Measurements from ENCODE around the gene PDXP. TPM values are rescaled to one million over a fixed set of nuclear protein-coding genes. Genes with fewer than 3 reads are reported as not detected.

The PDXP gene
- total and polyA plus RNA-seq, 2 of the 13 experiments (the other 11 are each of a cell fraction or from before 2014, with no cell fraction given) = 58.2 to 70.6 TPM

DNA sequence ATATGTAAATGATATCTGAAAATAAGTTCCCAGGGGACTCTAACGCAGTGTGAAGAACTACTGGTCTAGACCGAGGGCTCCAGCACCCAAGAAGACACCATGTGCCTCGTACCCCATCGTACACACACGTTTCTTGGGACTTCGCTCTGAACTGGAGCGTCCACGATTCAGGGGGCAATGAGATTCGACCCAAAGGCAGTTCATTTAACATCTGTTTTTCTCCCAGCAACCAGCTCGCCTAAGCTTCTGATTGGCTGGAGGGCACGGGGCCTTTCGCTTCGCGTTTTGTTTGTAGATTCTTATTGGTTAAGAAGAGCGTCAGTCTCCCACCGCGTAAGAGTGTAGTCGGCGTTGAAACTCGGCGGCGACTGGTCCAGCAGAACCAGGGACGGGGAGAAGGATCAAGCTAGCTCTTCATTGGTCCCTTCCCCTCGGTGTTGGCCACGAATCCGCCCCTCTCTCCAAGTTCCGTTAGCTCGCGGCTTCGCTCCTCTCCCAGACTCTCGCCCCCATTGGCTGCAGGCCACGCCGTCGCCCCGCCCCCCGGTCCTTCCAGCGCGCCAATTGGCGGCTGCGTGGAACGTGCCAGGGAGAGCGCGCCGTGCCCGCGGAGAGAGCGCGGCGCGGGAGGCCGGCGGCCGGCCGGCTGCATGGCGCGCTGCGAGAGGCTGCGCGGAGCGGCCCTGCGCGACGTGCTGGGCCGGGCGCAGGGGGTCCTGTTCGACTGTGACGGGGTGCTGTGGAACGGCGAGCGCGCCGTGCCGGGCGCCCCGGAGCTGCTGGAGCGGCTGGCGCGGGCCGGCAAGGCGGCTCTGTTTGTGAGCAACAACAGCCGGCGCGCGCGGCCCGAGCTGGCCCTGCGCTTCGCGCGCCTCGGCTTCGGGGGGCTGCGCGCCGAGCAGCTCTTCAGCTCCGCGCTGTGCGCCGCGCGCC is at the start of gene PDXP (continued):
- TF ChIP-seq, protein P1, sequence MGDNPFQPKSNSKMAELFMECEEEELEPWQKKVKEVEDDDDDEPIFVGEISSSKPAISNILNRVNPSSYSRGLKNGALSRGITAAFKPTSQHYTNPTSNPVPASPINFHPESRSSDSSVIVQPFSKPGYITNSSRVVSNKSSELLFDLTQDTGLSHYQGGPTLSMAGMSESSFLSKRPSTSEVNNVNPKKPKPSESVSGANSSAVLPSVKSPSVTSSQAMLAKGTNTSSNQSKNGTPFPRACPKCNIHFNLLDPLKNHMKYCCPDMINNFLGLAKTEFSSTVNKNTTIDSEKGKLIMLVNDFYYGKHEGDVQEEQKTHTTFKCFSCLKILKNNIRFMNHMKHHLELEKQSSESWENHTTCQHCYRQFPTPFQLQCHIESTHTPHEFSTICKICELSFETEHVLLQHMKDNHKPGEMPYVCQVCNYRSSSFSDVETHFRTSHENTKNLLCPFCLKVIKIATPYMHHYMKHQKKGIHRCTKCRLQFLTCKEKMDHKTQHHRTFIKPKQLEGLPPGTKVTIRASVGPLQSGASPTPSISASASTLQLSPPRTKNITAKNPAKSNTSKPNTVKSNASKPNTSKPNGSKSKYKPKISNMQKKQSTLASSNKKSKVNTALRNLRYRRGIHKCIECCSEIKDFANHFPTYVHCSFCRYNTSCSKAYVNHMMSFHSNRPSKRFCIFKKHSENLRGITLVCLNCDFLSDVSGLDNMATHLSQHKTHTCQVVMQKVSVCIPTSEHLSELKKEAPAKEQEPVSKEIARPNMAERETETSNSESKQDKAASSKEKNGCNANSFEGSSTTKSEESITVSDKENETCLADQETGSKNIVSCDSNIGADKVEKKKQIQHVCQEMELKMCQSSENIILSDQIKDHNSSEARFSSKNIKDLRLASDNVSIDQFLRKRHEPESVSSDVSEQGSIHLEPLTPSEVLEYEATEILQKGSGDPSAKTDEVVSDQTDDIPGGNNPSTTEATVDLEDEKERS (CRISPR knock-in tag; IDR thresholded peaks at IDR 0.05) = no peak
- TF ChIP-seq CREB1 (IDR thresholded peaks at IDR 0.05) (peak; percentile 92), CREB1 (CRISPR knock-in tag; IDR thresholded peaks at IDR 0.05) (peak; percentile 97), ADNP (CRISPR knock-in tag; IDR thresholded peaks at IDR 0.05) (no peak), HES4 (CRISPR knock-in tag; IDR thresholded peaks at IDR 0.05; ENCODE audit: borderline replicate concordance) (no peak), ZNF556 (CRISPR knock-in tag; IDR thresholded peaks at IDR 0.05; ENCODE audit: borderline replicate concordance) (peak; percentile 56; the same call in 1 of the 2 replicates), ATF1 (CRISPR knock-in tag; IDR thresholded peaks at IDR 0.05) (peak; percentile 95), ZBTB42 (CRISPR knock-in tag; IDR thresholded peaks at IDR 0.05) (no peak), HMG20A (CRISPR knock-in tag; IDR thresholded peaks at IDR 0.05; ENCODE audit: borderline replicate concordance) (no peak), KDM6A (CRISPR knock-in tag; IDR thresholded peaks at IDR 0.05; ENCODE audit: low read depth) (no peak), MXD4 (CRISPR knock-in tag; IDR thresholded peaks at IDR 0.05) (peak; percentile 24; the same call in 1 of the 2 replicates), ATF7 (IDR thresholded peaks at IDR 0.05) (no peak), ATF7 (CRISPR knock-in tag; IDR thresholded peaks at IDR 0.05) (no peak), ZNF350 (CRISPR knock-in tag; IDR thresholded peaks at IDR 0.05; ENCODE audit: borderline replicate concordance, low read depth) (peak; percentile 43; the same call in 1 of the 2 replicates), GABPB1 (CRISPR knock-in tag; IDR thresholded peaks at IDR 0.05) (peak; percentile 78)
- TF ChIP-seq, protein P2, sequence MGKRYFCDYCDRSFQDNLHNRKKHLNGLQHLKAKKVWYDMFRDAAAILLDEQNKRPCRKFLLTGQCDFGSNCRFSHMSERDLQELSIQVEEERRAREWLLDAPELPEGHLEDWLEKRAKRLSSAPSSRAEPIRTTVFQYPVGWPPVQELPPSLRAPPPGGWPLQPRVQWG (CRISPR knock-in tag; IDR thresholded peaks at IDR 0.05; ENCODE audit: borderline replicate concordance, low read depth) = no peak
- TF ChIP-seq, protein P3, sequence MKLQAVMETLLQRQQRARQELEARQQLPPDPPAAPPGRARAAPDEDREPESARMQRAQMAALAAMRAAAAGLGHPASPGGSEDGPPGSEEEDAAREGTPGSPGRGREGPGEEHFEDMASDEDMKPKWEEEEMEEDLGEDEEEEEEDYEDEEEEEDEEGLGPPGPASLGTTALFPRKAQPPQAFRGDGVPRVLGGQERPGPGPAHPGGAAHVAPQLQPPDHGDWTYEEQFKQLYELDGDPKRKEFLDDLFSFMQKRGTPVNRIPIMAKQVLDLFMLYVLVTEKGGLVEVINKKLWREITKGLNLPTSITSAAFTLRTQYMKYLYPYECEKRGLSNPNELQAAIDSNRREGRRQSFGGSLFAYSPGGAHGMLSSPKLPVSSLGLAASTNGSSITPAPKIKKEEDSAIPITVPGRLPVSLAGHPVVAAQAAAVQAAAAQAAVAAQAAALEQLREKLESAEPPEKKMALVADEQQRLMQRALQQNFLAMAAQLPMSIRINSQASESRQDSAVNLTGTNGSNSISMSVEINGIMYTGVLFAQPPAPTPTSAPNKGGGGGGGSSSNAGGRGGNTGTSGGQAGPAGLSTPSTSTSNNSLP (IDR thresholded peaks at IDR 0.05; ENCODE audit: low read depth, low read length) = no peak
- TF ChIP-seq, protein P4, sequence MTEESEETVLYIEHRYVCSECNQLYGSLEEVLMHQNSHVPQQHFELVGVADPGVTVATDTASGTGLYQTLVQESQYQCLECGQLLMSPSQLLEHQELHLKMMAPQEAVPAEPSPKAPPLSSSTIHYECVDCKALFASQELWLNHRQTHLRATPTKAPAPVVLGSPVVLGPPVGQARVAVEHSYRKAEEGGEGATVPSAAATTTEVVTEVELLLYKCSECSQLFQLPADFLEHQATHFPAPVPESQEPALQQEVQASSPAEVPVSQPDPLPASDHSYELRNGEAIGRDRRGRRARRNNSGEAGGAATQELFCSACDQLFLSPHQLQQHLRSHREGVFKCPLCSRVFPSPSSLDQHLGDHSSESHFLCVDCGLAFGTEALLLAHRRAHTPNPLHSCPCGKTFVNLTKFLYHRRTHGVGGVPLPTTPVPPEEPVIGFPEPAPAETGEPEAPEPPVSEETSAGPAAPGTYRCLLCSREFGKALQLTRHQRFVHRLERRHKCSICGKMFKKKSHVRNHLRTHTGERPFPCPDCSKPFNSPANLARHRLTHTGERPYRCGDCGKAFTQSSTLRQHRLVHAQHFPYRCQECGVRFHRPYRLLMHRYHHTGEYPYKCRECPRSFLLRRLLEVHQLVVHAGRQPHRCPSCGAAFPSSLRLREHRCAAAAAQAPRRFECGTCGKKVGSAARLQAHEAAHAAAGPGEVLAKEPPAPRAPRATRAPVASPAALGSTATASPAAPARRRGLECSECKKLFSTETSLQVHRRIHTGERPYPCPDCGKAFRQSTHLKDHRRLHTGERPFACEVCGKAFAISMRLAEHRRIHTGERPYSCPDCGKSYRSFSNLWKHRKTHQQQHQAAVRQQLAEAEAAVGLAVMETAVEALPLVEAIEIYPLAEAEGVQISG (CRISPR knock-in tag; IDR thresholded peaks at IDR 0.05) = peak; percentile 37; the same call in 1 of the 2 replicates

Measured in HepG2 (cell line).